ENCODE results near the gene NUMB. TPM values are rescaled to one million over a fixed set of nuclear protein-coding genes. Genes with fewer than 3 reads are reported as not detected.
"Not testable (repeated sequence)": the region's sequence is repeated elsewhere in the genome, so short reads cannot be mapped to it uniquely, and the experiment has no call there.

NUMB gene
- polyA plus RNA-seq, 1 donor, result 88.3 TPM

DNA sequence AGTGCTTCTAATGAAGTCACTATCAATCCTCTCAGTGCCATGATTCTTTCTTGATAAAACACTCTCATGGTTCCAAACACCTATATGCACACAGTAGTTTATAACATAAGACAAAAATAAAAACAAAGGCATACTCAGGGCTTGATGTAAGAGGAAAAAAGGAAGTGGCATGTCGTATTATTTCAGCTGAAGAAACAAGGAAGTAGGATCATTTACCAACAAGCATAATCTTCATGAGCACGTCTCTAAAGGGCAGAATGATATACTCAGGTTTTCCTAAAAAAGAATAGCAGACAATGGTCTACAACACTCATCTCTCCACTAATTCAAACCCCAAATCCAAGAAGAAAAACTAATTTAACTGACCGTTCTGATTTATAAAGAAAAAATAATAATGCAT lies 33.9 kb downstream of the NUMB start:
- Histone ChIP-seq H3K27me3 (ENCODE audit: control insufficient read depth, insufficient read depth, low read length) (no peaks in the 10 kb centered on the region), H3K4me1 (ENCODE audit: control insufficient read depth, insufficient read depth, low read length) (peaks cover 11% of the 10 kb centered on the region), H3K36me3 (ENCODE audit: control insufficient read depth, insufficient read depth, low read length) (peaks cover 12% of the 10 kb centered on the region), H3K27ac (ENCODE audit: low read length) (no peak overlapping the region), H3K4me3 (ENCODE audit: low read length) (no peak overlapping the region), H3K9me3 (ENCODE audit: control insufficient read depth, low read depth, low read length) (no peaks in the 10 kb centered on the region)
- 58% methylated on average over 2 of the region's 3 CpGs for WGBS (ENCODE audit: insufficient coverage, low lambda C conversion rate)
- no peak for DNase-seq

DNA sequence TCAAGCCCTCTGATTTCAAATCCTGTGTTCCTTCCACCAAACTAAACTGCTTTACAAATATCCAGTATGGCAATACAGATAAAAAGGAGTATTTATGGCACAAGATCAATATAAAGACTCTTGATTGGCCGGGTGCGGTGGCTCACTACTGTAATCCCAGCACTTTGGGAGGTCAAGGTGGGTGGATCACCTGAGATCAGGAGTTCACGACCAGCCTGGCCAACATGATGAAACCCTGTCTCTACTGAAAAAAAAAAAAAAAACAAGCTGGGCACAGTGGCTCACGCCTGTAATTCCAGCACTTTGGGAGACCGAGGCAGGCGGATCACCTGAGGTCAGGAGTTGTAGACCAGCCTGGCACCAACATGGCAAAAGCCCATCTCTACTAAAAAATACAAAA lies 35.3 kb downstream of the NUMB start:
- H3K4me1 ChIP-seq (ENCODE audit: control insufficient read depth, insufficient read depth, low read length); H3K9me3 ChIP-seq (ENCODE audit: control insufficient read depth, low read depth, low read length); H3K4me3 ChIP-seq (ENCODE audit: low read length); H3K27me3 ChIP-seq (ENCODE audit: control insufficient read depth, insufficient read depth, low read length); DNase-seq: not testable (repeated sequence)
- peak overlapping the region; percentile 38 for H3K27ac ChIP-seq (ENCODE audit: low read length)
- peaks cover 12% of the 10 kb centered on the region for H3K36me3 ChIP-seq (ENCODE audit: control insufficient read depth, insufficient read depth, low read length)
- WGBS (ENCODE audit: insufficient coverage, low lambda C conversion rate), result no CpG with 5 or more reads among the region's 6 CpGs

DNA sequence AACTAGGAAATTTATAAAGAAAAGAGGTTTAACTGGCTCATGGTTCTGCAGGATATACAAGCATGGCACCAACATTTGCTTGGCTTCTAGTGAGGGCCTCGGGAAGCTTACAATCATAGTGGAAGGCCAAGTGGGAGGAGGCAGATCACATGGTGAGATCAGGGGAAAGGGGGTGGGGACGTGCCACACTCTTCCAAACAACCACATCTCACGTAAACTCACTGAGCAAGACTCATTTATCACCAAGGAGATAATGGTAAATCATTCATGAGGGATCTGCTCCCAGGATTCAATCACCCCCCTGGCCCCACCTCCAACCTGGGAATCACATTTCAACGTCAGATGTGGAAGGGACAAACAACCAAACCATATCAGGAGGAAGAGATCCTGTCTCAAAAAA lies 35.8 kb downstream of the NUMB start:
- peak; percentile 64 to 81 for DNase-seq

DNA sequence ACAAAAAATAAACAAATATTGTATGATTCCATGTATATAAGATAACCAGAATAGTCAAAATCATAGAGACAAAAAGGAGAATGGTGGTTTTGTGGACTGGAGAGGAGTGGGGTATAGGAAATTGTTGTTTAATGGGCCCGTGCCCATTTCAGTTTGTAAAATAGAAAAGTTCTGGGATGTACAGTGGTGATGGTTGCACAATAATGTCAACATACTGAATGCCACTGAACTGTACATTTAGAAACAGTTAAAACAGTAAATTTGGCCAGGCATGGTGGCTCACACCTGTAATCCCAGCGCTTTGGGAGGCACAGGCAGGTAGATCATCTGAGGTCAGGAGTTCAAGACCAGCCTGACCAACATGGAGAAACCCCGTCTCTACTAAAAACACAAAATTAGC lies 40.1 kb downstream of the NUMB start:
- Histone ChIP-seq H3K4me1 (ENCODE audit: control insufficient read depth, insufficient read depth, low read length) (peaks cover 5% of the 10 kb centered on the region), H3K27ac (ENCODE audit: low read length) (no peak overlapping the region), H3K9me3 (ENCODE audit: control insufficient read depth, low read depth, low read length) (no peaks in the 10 kb centered on the region), H3K27me3 (ENCODE audit: control insufficient read depth, insufficient read depth, low read length) (no peaks in the 10 kb centered on the region), H3K4me3 (ENCODE audit: low read length) (no peak overlapping the region), H3K36me3 (ENCODE audit: control insufficient read depth, insufficient read depth, low read length) (peaks cover 16% of the 10 kb centered on the region)
- WGBS (ENCODE audit: insufficient coverage, low lambda C conversion rate), result 80% methylated on average over 1 of the region's 3 CpGs
- no peak for DNase-seq

More for the DNA sequence above, 35.8 kb downstream of the NUMB start:
- peaks cover 5% of the 10 kb centered on the region for H3K4me1 ChIP-seq (ENCODE audit: control insufficient read depth, insufficient read depth, low read length)
- H3K36me3 ChIP-seq (ENCODE audit: control insufficient read depth, insufficient read depth, low read length), result peaks cover 12% of the 10 kb centered on the region
- no peaks in the 10 kb centered on the region for H3K9me3 ChIP-seq (ENCODE audit: control insufficient read depth, low read depth, low read length)
- peak overlapping the region; percentile 45 for H3K27ac ChIP-seq (ENCODE audit: low read length)
- WGBS (ENCODE audit: insufficient coverage, low lambda C conversion rate), result 13% methylated on average over 1 of the region's 4 CpGs
- H3K27me3 ChIP-seq (ENCODE audit: control insufficient read depth, insufficient read depth, low read length), result no peaks in the 10 kb centered on the region
- H3K4me3 ChIP-seq (ENCODE audit: low read length), result no peak overlapping the region

DNA sequence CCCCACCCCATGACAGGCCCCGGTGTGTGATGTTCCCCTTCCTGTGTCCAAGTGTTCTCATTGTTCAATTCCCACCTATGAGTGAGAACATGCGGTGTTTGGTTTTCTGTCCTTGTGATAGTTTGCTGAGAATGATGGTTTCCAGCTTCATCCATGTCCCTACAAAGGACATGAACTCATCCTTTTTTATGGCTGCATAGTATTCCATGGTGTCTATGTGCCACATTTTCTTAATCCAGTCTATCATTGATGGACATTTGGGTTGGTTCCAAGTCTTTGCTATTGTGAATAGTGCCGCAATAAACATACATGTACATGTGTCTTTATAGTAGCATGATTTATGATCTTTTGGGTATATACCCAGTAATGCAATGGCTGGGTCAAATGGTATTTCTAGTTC lies 52.1 kb downstream of the NUMB start:
- WGBS (ENCODE audit: insufficient coverage, low lambda C conversion rate), result no CpG with 5 or more reads among the region's 3 CpGs
- H3K27ac ChIP-seq (ENCODE audit: low read length); DNase-seq; H3K9me3 ChIP-seq (ENCODE audit: control insufficient read depth, low read depth, low read length); H3K4me3 ChIP-seq (ENCODE audit: low read length); H3K27me3 ChIP-seq (ENCODE audit: control insufficient read depth, insufficient read depth, low read length); H3K4me1 ChIP-seq (ENCODE audit: control insufficient read depth, insufficient read depth, low read length): not testable (repeated sequence)
- H3K36me3 ChIP-seq (ENCODE audit: control insufficient read depth, insufficient read depth, low read length), result peaks cover 22% of the 10 kb centered on the region

DNA sequence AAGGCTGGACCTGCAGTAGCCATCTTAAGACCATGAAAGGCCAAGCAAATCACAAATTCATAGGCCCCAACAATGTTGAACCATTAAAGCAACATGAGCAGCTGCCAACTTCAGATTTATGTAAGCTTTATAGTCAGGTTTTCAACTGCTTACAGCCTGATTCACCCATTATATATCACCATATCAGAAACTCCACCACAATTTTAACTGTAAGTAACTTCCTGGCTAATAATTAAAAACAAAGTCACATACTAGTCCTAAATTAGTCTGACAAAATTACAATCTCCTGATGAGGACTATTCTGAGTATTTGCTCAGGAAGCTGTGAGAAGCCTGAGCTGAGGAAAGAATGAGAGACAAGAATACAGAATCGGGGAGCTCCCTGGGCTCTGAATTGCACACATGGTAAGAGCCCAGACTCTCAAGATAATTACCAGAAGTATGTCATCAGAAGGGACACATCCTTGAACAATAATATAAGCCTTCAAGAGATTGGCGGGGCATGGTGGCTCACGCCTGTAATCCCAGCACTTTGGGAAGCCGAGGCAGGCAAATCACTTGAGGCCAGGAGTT lies 55.1 kb downstream of the NUMB start:
- no CpG with 5 or more reads among the region's 4 CpGs for WGBS (ENCODE audit: insufficient coverage, low lambda C conversion rate)

DNA sequence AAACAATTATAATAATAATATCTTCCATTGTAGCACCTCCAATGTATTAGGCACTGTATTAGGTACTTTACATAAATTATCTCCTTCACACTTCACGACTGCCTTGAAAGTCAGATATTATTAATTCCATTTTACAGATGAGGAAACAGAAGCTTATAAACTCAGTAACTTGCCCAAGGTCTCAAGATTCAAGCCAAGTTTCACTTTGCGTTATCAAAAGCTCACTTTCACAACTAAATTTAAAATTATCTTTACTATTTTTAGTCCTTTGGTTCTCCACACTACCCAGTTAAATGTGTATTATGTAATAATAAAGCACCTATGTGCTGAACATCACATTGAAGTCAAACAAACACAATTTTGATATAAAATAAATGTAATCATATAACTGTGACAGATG lies 55.8 kb downstream of the NUMB start:
- WGBS (ENCODE audit: insufficient coverage, low lambda C conversion rate), result 90% methylated on average over 2 of the region's 2 CpGs
- Histone ChIP-seq H3K27me3 (ENCODE audit: control insufficient read depth, insufficient read depth, low read length) (no peaks in the 10 kb centered on the region), H3K27ac (ENCODE audit: low read length) (no peak overlapping the region), H3K36me3 (ENCODE audit: control insufficient read depth, insufficient read depth, low read length) (peaks cover 13% of the 10 kb centered on the region), H3K4me1 (ENCODE audit: control insufficient read depth, insufficient read depth, low read length) (no peaks in the 10 kb centered on the region), H3K9me3 (ENCODE audit: control insufficient read depth, low read depth, low read length) (no peaks in the 10 kb centered on the region), H3K4me3 (ENCODE audit: low read length) (no peak overlapping the region)
- DNase-seq, result no peak

More for the DNA sequence above, 55.1 kb downstream of the NUMB start:
- no peaks in the 10 kb centered on the region for H3K27me3 ChIP-seq (ENCODE audit: control insufficient read depth, insufficient read depth, low read length)
- no peaks in the 10 kb centered on the region for H3K4me1 ChIP-seq (ENCODE audit: control insufficient read depth, insufficient read depth, low read length)
- no peak overlapping the region for H3K27ac ChIP-seq (ENCODE audit: low read length)
- H3K4me3 ChIP-seq (ENCODE audit: low read length), result no peak overlapping the region
- DNase-seq, result no peak
- peaks cover 15% of the 10 kb centered on the region for H3K36me3 ChIP-seq (ENCODE audit: control insufficient read depth, insufficient read depth, low read length)
- H3K9me3 ChIP-seq (ENCODE audit: control insufficient read depth, low read depth, low read length), result no peaks in the 10 kb centered on the region

DNA sequence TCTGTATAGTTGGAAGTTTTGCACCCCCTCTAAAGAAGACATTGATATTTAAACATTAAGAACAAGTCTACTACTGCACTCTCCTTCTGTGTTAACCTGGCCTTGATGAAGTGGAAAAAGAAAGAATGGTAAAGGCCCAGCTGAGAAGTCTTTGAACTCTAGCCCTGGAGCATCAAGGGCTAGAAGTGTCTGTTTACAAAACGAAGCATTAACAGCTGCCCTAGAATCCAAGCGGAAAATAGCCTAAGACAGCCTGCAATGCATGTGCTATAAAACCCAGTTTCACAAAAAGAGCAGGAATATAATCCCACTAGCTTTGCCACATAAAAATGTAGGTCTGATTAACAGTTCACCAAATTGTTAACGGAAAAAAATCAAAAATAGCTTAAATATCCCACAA lies 60.5 kb downstream of the NUMB start:
- H3K9me3 ChIP-seq (ENCODE audit: control insufficient read depth, low read depth, low read length), result no peaks in the 10 kb centered on the region
- peaks cover 6% of the 10 kb centered on the region for H3K36me3 ChIP-seq (ENCODE audit: control insufficient read depth, insufficient read depth, low read length)
- no peak for DNase-seq
- H3K27me3 ChIP-seq (ENCODE audit: control insufficient read depth, insufficient read depth, low read length), result no peaks in the 10 kb centered on the region
- no peaks in the 10 kb centered on the region for H3K4me1 ChIP-seq (ENCODE audit: control insufficient read depth, insufficient read depth, low read length)
- no CpG with 5 or more reads among the region's 3 CpGs for WGBS (ENCODE audit: insufficient coverage, low lambda C conversion rate)
- no peak overlapping the region for H3K27ac ChIP-seq (ENCODE audit: low read length)
- no peak overlapping the region for H3K4me3 ChIP-seq (ENCODE audit: low read length)

DNA sequence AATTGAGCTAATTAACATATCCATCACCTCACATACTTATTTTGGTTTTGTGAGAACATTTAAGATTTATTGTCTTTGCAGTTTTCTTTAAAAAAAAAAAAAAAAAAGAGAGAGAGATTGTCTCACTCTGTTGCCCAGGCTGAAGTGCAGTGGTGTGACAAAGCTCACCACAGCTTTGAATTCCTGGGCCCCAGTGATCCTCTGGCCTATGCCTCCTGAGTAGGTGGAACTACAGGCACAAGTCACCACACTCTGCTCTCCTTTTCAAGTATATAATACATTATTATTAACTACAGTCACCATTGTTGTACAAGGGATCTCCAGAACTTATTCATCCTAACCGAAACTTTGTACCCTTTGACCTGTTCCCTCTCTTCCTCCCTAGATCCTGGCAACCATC lies 64.0 kb downstream of the NUMB start:
- H3K4me1 ChIP-seq (ENCODE audit: control insufficient read depth, insufficient read depth, low read length), result no peaks in the 10 kb centered on the region
- peaks cover 2% of the 10 kb centered on the region for H3K36me3 ChIP-seq (ENCODE audit: control insufficient read depth, insufficient read depth, low read length)
- no peak for DNase-seq
- 80% methylated on average over 1 of the region's 1 CpG for WGBS (ENCODE audit: insufficient coverage, low lambda C conversion rate)
- no peak overlapping the region for H3K4me3 ChIP-seq (ENCODE audit: low read length)
- no peak overlapping the region for H3K27ac ChIP-seq (ENCODE audit: low read length)
- no peaks in the 10 kb centered on the region for H3K27me3 ChIP-seq (ENCODE audit: control insufficient read depth, insufficient read depth, low read length)
- no peaks in the 10 kb centered on the region for H3K9me3 ChIP-seq (ENCODE audit: control insufficient read depth, low read depth, low read length)

DNA sequence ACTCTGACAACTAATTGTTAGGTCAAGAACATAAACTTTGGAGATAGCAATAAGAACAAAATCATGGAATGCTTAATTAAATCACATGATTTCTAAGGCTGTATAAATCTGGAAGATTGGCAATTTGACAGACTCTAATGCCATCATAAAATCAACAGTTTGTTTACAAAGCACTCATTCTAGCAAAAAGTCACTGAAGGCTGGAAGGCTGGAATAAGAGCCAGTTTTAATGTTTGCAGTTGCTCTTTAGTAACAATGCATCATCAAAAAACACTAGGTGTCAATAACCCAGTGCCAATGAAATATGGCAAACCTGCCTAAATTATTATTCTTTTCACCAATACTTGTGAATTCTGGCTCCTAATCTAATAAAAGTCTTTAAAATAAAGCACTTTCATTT lies 65.0 kb downstream of the NUMB start:
- DNase-seq, result no peak
- no peaks in the 10 kb centered on the region for H3K9me3 ChIP-seq (ENCODE audit: control insufficient read depth, low read depth, low read length)
- H3K27me3 ChIP-seq (ENCODE audit: control insufficient read depth, insufficient read depth, low read length), result no peaks in the 10 kb centered on the region
- no peaks in the 10 kb centered on the region for H3K4me1 ChIP-seq (ENCODE audit: control insufficient read depth, insufficient read depth, low read length)
- H3K36me3 ChIP-seq (ENCODE audit: control insufficient read depth, insufficient read depth, low read length), result peaks cover 2% of the 10 kb centered on the region
- H3K4me3 ChIP-seq (ENCODE audit: low read length), result no peak overlapping the region
- no peak overlapping the region for H3K27ac ChIP-seq (ENCODE audit: low read length)

Measured in large intestine (tissue), 3 donors.